SJSA1 (cell line): ENCODE results near the gene TMEM256. TPM values are rescaled to one million over a fixed set of nuclear protein-coding genes. Genes with fewer than 3 reads are reported as not detected.
A peak's percentile ranks its signal among the peaks of the same experiment; 100 is the strongest.

Experiments
- DNase-seq, 2 experiments: peaks; one replicate each; pipeline ENCODE4 v3.0.0-alpha.2; 2015 to 2020; ENCODE audit warnings: low spot score in 2 of 2, low read depth in 1 of 2
- H3K27ac ChIP-seq: fragments of 250-450 bp; sonication (Bioruptor Pico); 2 replicates; pipeline ENCODE4 v1.5.1; 2020; ENCODE audit warnings: mild to moderate bottlenecking, moderate library complexity
- H3K27me3 ChIP-seq: fragments of 250-450 bp; sonication (Bioruptor Pico); replicated peaks from 2 replicates; pipeline ENCODE4 v1.5.1; 2020; ENCODE audit warnings: mild to moderate bottlenecking, moderate library complexity
- H3K36me3 ChIP-seq: fragments of 250-450 bp; sonication (Bioruptor Pico); 2 replicates; pipeline ENCODE4 v1.5.1; 2020; ENCODE audit warnings: mild to moderate bottlenecking
- H3K4me1 ChIP-seq: fragments of 250-450 bp; sonication (Bioruptor Pico); replicated peaks from 2 replicates; pipeline ENCODE4 v1.6.1; 2021; ENCODE audit warnings: mild to moderate bottlenecking
- H3K4me3 ChIP-seq: fragments of 250-450 bp; sonication (Bioruptor Pico); 2 replicates; pipeline ENCODE4 v1.5.1; 2020; ENCODE audit warnings: mild to moderate bottlenecking
- H3K9me3 ChIP-seq: fragments of 250-450 bp; sonication (Bioruptor Pico); replicated peaks from 2 replicates; pipeline ENCODE4 v1.5.1; 2020; ENCODE audit warnings: mild to moderate bottlenecking
- total RNA-seq: library from RNA; depleted of rRNA; stranded (reverse); fragments of >200 nt; shearing (Covaris generic); gene quantifications from 2 replicates; pipeline ENCODE4 v1.2.3, GENCODE V29; 2014

The TMEM256 gene
- total RNA-seq, 1 experiment from 2014 or later: 28.8 TPM

- Histone ChIP-seq H3K36me3 (no peaks in the 10 kb centered on the region), H3K27ac (no peak overlapping the region), H3K27me3 (peaks cover 51% of the 10 kb centered on the region), H3K9me3 (no peaks in the 10 kb centered on the region), H3K4me3 (no peak overlapping the region), H3K4me1 (peaks cover 34% of the 10 kb centered on the region)
- no peak for DNase-seq
These were observed 34.2 kb upstream of the TMEM256 start for GRCh38 chr17:7437950-7438614.

- Histone ChIP-seq H3K36me3 (no peaks in the 10 kb centered on the region), H3K27me3 (peaks cover 51% of the 10 kb centered on the region), H3K27ac (no peak overlapping the region), H3K4me1 (peaks cover 34% of the 10 kb centered on the region), H3K4me3 (peak overlapping the region; percentile 31; the same call in 1 of the 2 replicates), H3K9me3 (no peaks in the 10 kb centered on the region)
- DNase-seq: no peak
These were observed 33.5 kb upstream of the TMEM256 start for GRCh38 chr17:7437369-7437863.

- no peaks in the 10 kb centered on the region for H3K9me3 ChIP-seq
- no peaks in the 10 kb centered on the region for H3K36me3 ChIP-seq
- H3K4me1 ChIP-seq: peaks cover 34% of the 10 kb centered on the region
- no peak overlapping the region for H3K27ac ChIP-seq
- peak; percentile 68 to 70 for DNase-seq
- H3K4me3 ChIP-seq: peak overlapping the region; percentile 31
- peaks cover 49% of the 10 kb centered on the region for H3K27me3 ChIP-seq
These were observed 32.9 kb upstream of the TMEM256 start for GRCh38 chr17:7436556-7437368.

GRCh38 chr17:7435676-7436555 is 32.0 kb upstream of the TMEM256 start:
- DNase-seq: no peak

GRCh38 chr17:7432296-7432695 is 28.4 kb upstream of the TMEM256 start:
- H3K36me3 ChIP-seq: no peaks in the 10 kb centered on the region
- H3K27ac ChIP-seq: no peak overlapping the region
- 0 out of 2 replicates have a peak, but pooled peaks cover 13% of the 10 kb centered on the region for H3K27me3 ChIP-seq
- H3K4me1 ChIP-seq: peaks cover 21% of the 10 kb centered on the region
- no peak overlapping the region for H3K4me3 ChIP-seq
- no peaks in the 10 kb centered on the region for H3K9me3 ChIP-seq
- DNase-seq: no peak

More at GRCh38 chr17:7435676-7436555, 32.0 kb upstream of the TMEM256 start:
- H3K27ac ChIP-seq: no peak overlapping the region
- no peak overlapping the region for H3K4me3 ChIP-seq
- H3K27me3 ChIP-seq: peaks cover 46% of the 10 kb centered on the region
- peaks cover 34% of the 10 kb centered on the region for H3K4me1 ChIP-seq
- no peaks in the 10 kb centered on the region for H3K9me3 ChIP-seq
- no peaks in the 10 kb centered on the region for H3K36me3 ChIP-seq

GRCh38 chr17:7431231-7431630 is 27.3 kb upstream of the TMEM256 start:
- no peak overlapping the region for H3K27ac ChIP-seq
- no peak for DNase-seq
- H3K9me3 ChIP-seq: no peaks in the 10 kb centered on the region
- peaks cover 10% of the 10 kb centered on the region for H3K4me1 ChIP-seq
- H3K36me3 ChIP-seq: no peaks in the 10 kb centered on the region
- 0 out of 2 replicates have a peak, but pooled peaks cover 4% of the 10 kb centered on the region for H3K27me3 ChIP-seq
- H3K4me3 ChIP-seq: no peak overlapping the region

GRCh38 chr17:7429722-7430121 is 25.8 kb upstream of the TMEM256 start:
- no peak overlapping the region for H3K27ac ChIP-seq
- no peaks in the 10 kb centered on the region for H3K9me3 ChIP-seq
- DNase-seq: no peak
- no peaks in the 10 kb centered on the region for H3K27me3 ChIP-seq
- no peak overlapping the region for H3K4me3 ChIP-seq
- no peaks in the 10 kb centered on the region for H3K4me1 ChIP-seq
- no peaks in the 10 kb centered on the region for H3K36me3 ChIP-seq

- Histone ChIP-seq H3K36me3 (no peaks in the 10 kb centered on the region), H3K27me3 (no peaks in the 10 kb centered on the region)
- DNase-seq: no peak
These were observed 24.7 kb upstream of the TMEM256 start, which contains the start of gene SPEM3 for GRCh38 chr17:7428557-7428956. Gene SPEM3 (plus strand): TSS chr17:7428857. CDS start chr17:7428903, 46 bp downstream.

GRCh38 chr17:7427549-7427948 is 23.7 kb upstream of the TMEM256 start:
- Histone ChIP-seq H3K9me3 (no peaks in the 10 kb centered on the region), H3K4me1 (no peaks in the 10 kb centered on the region), H3K27me3 (no peaks in the 10 kb centered on the region), H3K4me3 (no peak overlapping the region), H3K27ac (no peak overlapping the region), H3K36me3 (no peaks in the 10 kb centered on the region)
- DNase-seq: no peak

More at GRCh38 chr17:7428557-7428956, 24.7 kb upstream of the TMEM256 start, which contains the start of gene SPEM3:
- Histone ChIP-seq H3K4me3 (no peak within 1 kb of the TSS), H3K4me1 (no peaks in the 10 kb centered on the region), H3K9me3 (no peaks in the 10 kb centered on the region), H3K27ac (no peak within 1 kb of the TSS)

GRCh38 chr17:7426896-7427489 is 23.1 kb upstream of the TMEM256 start:
- no peak for DNase-seq
- no peaks in the 10 kb centered on the region for H3K4me1 ChIP-seq
- H3K27me3 ChIP-seq: no peaks in the 10 kb centered on the region
- no peak overlapping the region for H3K4me3 ChIP-seq
- no peak overlapping the region for H3K27ac ChIP-seq
- H3K9me3 ChIP-seq: no peaks in the 10 kb centered on the region
- H3K36me3 ChIP-seq: no peaks in the 10 kb centered on the region

- no peak for DNase-seq
- Histone ChIP-seq H3K36me3 (no peaks in the 10 kb centered on the region), H3K27ac (no peak overlapping the region), H3K27me3 (no peaks in the 10 kb centered on the region), H3K4me1 (no peaks in the 10 kb centered on the region), H3K4me3 (no peak overlapping the region), H3K9me3 (no peaks in the 10 kb centered on the region)
These were observed 22.4 kb upstream of the TMEM256 start for GRCh38 chr17:7426203-7426863.

GRCh38 chr17:7425756-7426155 is 21.9 kb upstream of the TMEM256 start:
- H3K27ac ChIP-seq: no peak overlapping the region
- no peaks in the 10 kb centered on the region for H3K36me3 ChIP-seq
- no peaks in the 10 kb centered on the region for H3K4me1 ChIP-seq
- H3K4me3 ChIP-seq: no peak overlapping the region
- H3K27me3 ChIP-seq: no peaks in the 10 kb centered on the region
- no peak for DNase-seq
- H3K9me3 ChIP-seq: no peaks in the 10 kb centered on the region
